Panc1 (cell line): Measurements from ENCODE around the gene C4orf50. TPM values are rescaled to one million over a fixed set of nuclear protein-coding genes. Genes with fewer than 3 reads are reported as not detected.

Experiments
- ATAC-seq: fragments of 200-7000 bp; cut with Tn5 transposase; 2 replicates; pipeline ENCODE4 v1.9.1; 2020; ENCODE audit warnings: mild to moderate bottlenecking, moderate library complexity
- BruUV-seq: library from RNA; stranded (reverse); fragments of 400-500 nt; replicated peaks from 2 replicates; lab custom pipeline; 2021; lab: Mats Ljungman, UMichigan
- CTCF ChIA-PET: fragments of 300-600 bp; sonication (Branson Sonifier 250); formaldehyde crosslinking; loops from one replicate; lab custom pipeline; 2022; ENCODE audit warnings: antibody characterized with exemption; lab: Charles Lee
- POLR2A ChIA-PET: fragments of 300-600 bp; sonication (Branson Sonifier 250); formaldehyde crosslinking; loops from one replicate; lab custom pipeline; 2022; ENCODE audit warnings: antibody characterized with exemption; lab: Charles Lee
- DNase-seq: peaks from one replicate; pipeline ENCODE4 v3.0.0-alpha.2; 2010; ENCODE audit warnings: low read depth, low spot score
- H3K27ac ChIP-seq: 2 replicates; pipeline ENCODE4 v1.5.1; 2011; ENCODE audit warnings: mild to moderate bottlenecking, low read length, inconsistent platforms
- H3K27me3 ChIP-seq: fragments of 200-500 bp; sonication (Bioruptor generic); 2 replicates; pipeline ENCODE4 v1.6.0; 2014; ENCODE audit warnings: low read length, inconsistent platforms; ENCODE audit not compliant: control insufficient read depth, insufficient read depth
- H3K36me3 ChIP-seq: fragments of 200-500 bp; sonication (Bioruptor generic); 2 replicates; pipeline ENCODE4 v1.5.1; 2014; ENCODE audit warnings: inconsistent platforms, mild to moderate bottlenecking, low read length, moderate library complexity; ENCODE audit not compliant: control insufficient read depth, insufficient read depth
- H3K4me1 ChIP-seq: 2 replicates; pipeline ENCODE4 v1.5.1; 2011; ENCODE audit warnings: inconsistent platforms, mild to moderate bottlenecking, low read length, moderate library complexity; ENCODE audit not compliant: control insufficient read depth, insufficient read depth
- H3K4me3 ChIP-seq, 2 experiments: 2 replicates each; pipeline ENCODE4 v1.5.1; 2011 to 2012; ENCODE audit warnings: low read depth in 2 of 2, low read length in 2 of 2, mild to moderate bottlenecking in 2 of 2, inconsistent platforms in 1 of 2, moderate library complexity in 1 of 2
- H3K9me3 ChIP-seq: fragments of 200-500 bp; sonication (Bioruptor generic); 2 replicates; pipeline ENCODE4 v1.5.1; 2014; ENCODE audit warnings: low read depth, mild to moderate bottlenecking, inconsistent platforms, low read length, moderate library complexity; ENCODE audit not compliant: control insufficient read depth, insufficient read depth
- POLR2AphosphoS5 ChIP-seq: IDR thresholded peaks from 2 replicates; pipeline ENCODE4 v1.6.1; 2012; ENCODE audit warnings: mild to moderate bottlenecking, low read depth, low read length, moderate library complexity
- SIN3A ChIP-seq: IDR thresholded peaks from 2 replicates; pipeline ENCODE4 v1.6.1; 2012; ENCODE audit warnings: low read depth, mild to moderate bottlenecking, low read length, moderate library complexity, borderline replicate concordance; ENCODE audit not compliant: insufficient read depth
- TCF7L2 ChIP-seq: IDR thresholded peaks from 2 replicates; pipeline ENCODE4 v1.6.1; 2011; ENCODE audit warnings: mild to moderate bottlenecking, low read depth, low read length, inconsistent platforms
- in situ Hi-C: cut with HindIII; loops from 2 replicates; pipeline ENCODE4 v1.10.0; 2016; ENCODE audit warnings: low sequenced_read_pairs, low pct_unique_long_range_greater_than_20kb
- intact Hi-C: fragments of 100-400 bp; cut with micrococcal nuclease; formaldehyde crosslinking; loops from one replicate; pipeline ENCODE4 v1.10.0; 2022; ENCODE audit not compliant: unreplicated experiment
- total RNA-seq: library from RNA; stranded (reverse); gene quantifications from one replicate; pipeline ENCODE4 v1.2.1, GENCODE V29; 2021; ENCODE audit not compliant: unreplicated experiment
- TF ChIP-seq, protein P1 (sequence below), 2 experiments: IDR thresholded peaks; 2 replicates each; pipeline ENCODE4 v1.6.1; 2011 to 2012; ENCODE audit warnings: low read depth in 2 of 2, control low read depth in 1 of 2, low read length in 1 of 2, mild to moderate bottlenecking in 1 of 2, moderate library complexity in 1 of 2; ENCODE audit not compliant: insufficient read depth in 1 of 2
- TF ChIP-seq, protein P2 (sequence below): fragments of 450-650 bp; IDR thresholded peaks from 2 replicates; pipeline ENCODE4 v1.5.1; 2017; ENCODE audit warnings: mild to moderate bottlenecking

Gene C4orf50
- total RNA-seq, 1 experiment from 2014 or later: under 0.01 TPM

DNA sequence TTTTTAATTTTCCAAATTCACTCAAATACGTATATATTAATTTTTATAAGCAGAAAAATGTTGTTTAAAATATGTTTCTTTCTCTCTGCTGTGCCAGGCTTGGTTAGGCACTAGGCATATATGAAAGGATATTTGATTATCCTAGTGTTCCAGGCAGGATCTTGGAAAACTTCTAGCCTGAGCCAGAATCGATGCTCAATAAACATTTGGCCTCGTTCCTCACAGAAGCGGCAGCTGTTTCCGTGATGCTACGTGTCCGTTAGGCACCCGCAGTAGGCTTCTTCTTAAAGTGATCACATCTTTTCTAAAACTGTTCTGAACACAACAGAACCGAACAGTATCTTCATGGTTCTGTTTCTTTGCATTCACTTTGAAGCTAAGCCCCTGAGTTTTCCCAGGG is 75.3 kb downstream of the C4orf50 start:
- H3K27ac ChIP-seq: no peak overlapping the region
- ATAC-seq (no peak), DNase-seq (no peak)
- H3K27me3 ChIP-seq: no peaks in the 10 kb centered on the region
- no peak overlapping the region for H3K4me3 ChIP-seq
- H3K4me1 ChIP-seq: no peaks in the 10 kb centered on the region
- intact Hi-C loops: no loop called here
- ChIA-PET POLR2A (no interaction called here), CTCF (no interaction called here)
- TF ChIP-seq SIN3A: no peak
- TF ChIP-seq, protein P1, sequence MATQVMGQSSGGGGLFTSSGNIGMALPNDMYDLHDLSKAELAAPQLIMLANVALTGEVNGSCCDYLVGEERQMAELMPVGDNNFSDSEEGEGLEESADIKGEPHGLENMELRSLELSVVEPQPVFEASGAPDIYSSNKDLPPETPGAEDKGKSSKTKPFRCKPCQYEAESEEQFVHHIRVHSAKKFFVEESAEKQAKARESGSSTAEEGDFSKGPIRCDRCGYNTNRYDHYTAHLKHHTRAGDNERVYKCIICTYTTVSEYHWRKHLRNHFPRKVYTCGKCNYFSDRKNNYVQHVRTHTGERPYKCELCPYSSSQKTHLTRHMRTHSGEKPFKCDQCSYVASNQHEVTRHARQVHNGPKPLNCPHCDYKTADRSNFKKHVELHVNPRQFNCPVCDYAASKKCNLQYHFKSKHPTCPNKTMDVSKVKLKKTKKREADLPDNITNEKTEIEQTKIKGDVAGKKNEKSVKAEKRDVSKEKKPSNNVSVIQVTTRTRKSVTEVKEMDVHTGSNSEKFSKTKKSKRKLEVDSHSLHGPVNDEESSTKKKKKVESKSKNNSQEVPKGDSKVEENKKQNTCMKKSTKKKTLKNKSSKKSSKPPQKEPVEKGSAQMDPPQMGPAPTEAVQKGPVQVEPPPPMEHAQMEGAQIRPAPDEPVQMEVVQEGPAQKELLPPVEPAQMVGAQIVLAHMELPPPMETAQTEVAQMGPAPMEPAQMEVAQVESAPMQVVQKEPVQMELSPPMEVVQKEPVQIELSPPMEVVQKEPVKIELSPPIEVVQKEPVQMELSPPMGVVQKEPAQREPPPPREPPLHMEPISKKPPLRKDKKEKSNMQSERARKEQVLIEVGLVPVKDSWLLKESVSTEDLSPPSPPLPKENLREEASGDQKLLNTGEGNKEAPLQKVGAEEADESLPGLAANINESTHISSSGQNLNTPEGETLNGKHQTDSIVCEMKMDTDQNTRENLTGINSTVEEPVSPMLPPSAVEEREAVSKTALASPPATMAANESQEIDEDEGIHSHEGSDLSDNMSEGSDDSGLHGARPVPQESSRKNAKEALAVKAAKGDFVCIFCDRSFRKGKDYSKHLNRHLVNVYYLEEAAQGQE (IDR thresholded peaks at IDR 0.05; ENCODE audit: insufficient read depth in 1 of 2, low read depth in 2 of 2, low read length in 1 of 2): no peak
- no peaks in the 10 kb centered on the region for H3K36me3 ChIP-seq
- no TSS peak for BruUV-seq
- in situ Hi-C loops: no loop called here
- H3K9me3 ChIP-seq: no peaks in the 10 kb centered on the region

DNA sequence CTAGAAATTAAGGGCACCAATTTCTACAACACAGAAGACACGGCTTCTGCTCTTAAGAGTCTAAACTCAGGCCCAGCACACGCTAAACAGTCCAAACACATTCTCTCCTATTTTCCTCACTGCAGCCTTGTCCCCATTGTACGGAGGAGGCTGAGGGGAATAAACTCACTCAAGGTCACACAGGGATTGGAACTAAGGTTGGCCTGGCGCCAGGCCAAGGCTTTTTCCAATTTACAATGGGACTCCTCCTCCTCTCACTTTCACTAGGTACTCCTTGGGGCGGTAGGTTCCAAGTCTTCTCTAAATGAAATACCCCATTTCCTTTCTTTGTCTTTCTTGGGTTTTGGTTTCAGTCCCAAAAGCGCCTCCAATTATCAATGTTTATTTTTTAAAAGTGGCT is 76.6 kb downstream of the C4orf50 start:
- ATAC-seq (no peak), DNase-seq (no peak)
- no TSS peak for BruUV-seq
- H3K27ac ChIP-seq: no peak overlapping the region
- intact Hi-C loops: no loop called here
- H3K4me3 ChIP-seq: no peak overlapping the region
- ChIA-PET POLR2A (no interaction called here), CTCF (no interaction called here)
- H3K27me3 ChIP-seq: no peaks in the 10 kb centered on the region
- in situ Hi-C loops: no loop called here
- no peaks in the 10 kb centered on the region for H3K9me3 ChIP-seq
- no peaks in the 10 kb centered on the region for H3K36me3 ChIP-seq
- H3K4me1 ChIP-seq: no peaks in the 10 kb centered on the region
- TF ChIP-seq SIN3A (no peak), TCF7L2 (no peak), POLR2AphosphoS5 (no peak)
- TF ChIP-seq, protein P2, sequence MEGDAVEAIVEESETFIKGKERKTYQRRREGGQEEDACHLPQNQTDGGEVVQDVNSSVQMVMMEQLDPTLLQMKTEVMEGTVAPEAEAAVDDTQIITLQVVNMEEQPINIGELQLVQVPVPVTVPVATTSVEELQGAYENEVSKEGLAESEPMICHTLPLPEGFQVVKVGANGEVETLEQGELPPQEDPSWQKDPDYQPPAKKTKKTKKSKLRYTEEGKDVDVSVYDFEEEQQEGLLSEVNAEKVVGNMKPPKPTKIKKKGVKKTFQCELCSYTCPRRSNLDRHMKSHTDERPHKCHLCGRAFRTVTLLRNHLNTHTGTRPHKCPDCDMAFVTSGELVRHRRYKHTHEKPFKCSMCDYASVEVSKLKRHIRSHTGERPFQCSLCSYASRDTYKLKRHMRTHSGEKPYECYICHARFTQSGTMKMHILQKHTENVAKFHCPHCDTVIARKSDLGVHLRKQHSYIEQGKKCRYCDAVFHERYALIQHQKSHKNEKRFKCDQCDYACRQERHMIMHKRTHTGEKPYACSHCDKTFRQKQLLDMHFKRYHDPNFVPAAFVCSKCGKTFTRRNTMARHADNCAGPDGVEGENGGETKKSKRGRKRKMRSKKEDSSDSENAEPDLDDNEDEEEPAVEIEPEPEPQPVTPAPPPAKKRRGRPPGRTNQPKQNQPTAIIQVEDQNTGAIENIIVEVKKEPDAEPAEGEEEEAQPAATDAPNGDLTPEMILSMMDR: no peak
- TF ChIP-seq, protein P1 (IDR thresholded peaks at IDR 0.05; ENCODE audit: insufficient read depth in 1 of 2, low read depth in 2 of 2, low read length in 1 of 2): no peak
